Measurements from ENCODE around the gene HSFX4.
"Not testable (repeated sequence)": the region's sequence is repeated elsewhere in the genome, so short reads cannot be mapped to it uniquely, and the experiment has no call there.

HSFX4 gene

GRCh38 chrX:149946932-149947331 lies 17.6 kb downstream of the HSFX4 start:
- H3K4me2 ChIP-seq (ENCODE audit: low read length); H2BK5ac ChIP-seq (ENCODE audit: low read depth, low read length, poor library complexity); DNase-seq; H4K91ac ChIP-seq (ENCODE audit: low read depth, low read length); H3K4me1 ChIP-seq (ENCODE audit: control insufficient read depth in 1 of 2, insufficient read depth in 2 of 2, low read length in 2 of 2); H2AK5ac ChIP-seq (ENCODE audit: low read length); H3K79me1 ChIP-seq (ENCODE audit: low read length); H3K4ac ChIP-seq (ENCODE audit: low read depth, low read length); H3K18ac ChIP-seq (ENCODE audit: low read length); H2AFZ ChIP-seq (ENCODE audit: insufficient read depth, low read length, poor library complexity); H4K12ac ChIP-seq (ENCODE audit: low read depth, low read length); H3K14ac ChIP-seq (ENCODE audit: low read length); H3K36me3 ChIP-seq (ENCODE audit: control insufficient read depth in 1 of 2, insufficient read depth in 2 of 2, low read length in 2 of 2); H3K23ac ChIP-seq (ENCODE audit: low read length); H3K79me2 ChIP-seq (ENCODE audit: control insufficient read depth, insufficient read depth, low read length, poor library complexity); H3K9ac ChIP-seq (ENCODE audit: low read length); H3K9me3 ChIP-seq (ENCODE audit: insufficient read depth, low read depth, low read length); H3K4me3 ChIP-seq (ENCODE audit: low read depth, low read length); H3K27me3 ChIP-seq (ENCODE audit: insufficient read depth, low read length); H4K8ac ChIP-seq (ENCODE audit: low read depth, low read length); H2BK120ac ChIP-seq (ENCODE audit: insufficient read depth, low read length, poor library complexity); H2BK12ac ChIP-seq (ENCODE audit: low read length); H3K27ac ChIP-seq (ENCODE audit: low read depth, low read length): not testable (repeated sequence)
- no CpG with 5 or more reads among the region's 3 CpGs for WGBS (ENCODE audit: extremely low coverage, insufficient coverage, insufficient read length)

GRCh38 chrX:149948016-149948415 lies 18.6 kb downstream of the HSFX4 start:
- H3K79me2 ChIP-seq (ENCODE audit: control insufficient read depth, insufficient read depth, low read length, poor library complexity): no peaks in the 10 kb centered on the region
- H2AK5ac ChIP-seq (ENCODE audit: low read length): no peak overlapping the region
- no peak overlapping the region for H4K8ac ChIP-seq (ENCODE audit: low read depth, low read length)
- no peak overlapping the region for H4K12ac ChIP-seq (ENCODE audit: low read depth, low read length)
- no peak overlapping the region for H2AFZ ChIP-seq (ENCODE audit: insufficient read depth, low read length, poor library complexity)
- H3K23ac ChIP-seq (ENCODE audit: low read length): no peak overlapping the region
- no peak overlapping the region for H3K27ac ChIP-seq (ENCODE audit: low read depth, low read length)
- WGBS (ENCODE audit: extremely low coverage, insufficient coverage, insufficient read length): no CpG with 5 or more reads among the region's 3 CpGs
- no peak overlapping the region for H2BK5ac ChIP-seq (ENCODE audit: low read depth, low read length, poor library complexity)
- H3K36me3 ChIP-seq (ENCODE audit: control insufficient read depth in 1 of 2, insufficient read depth in 2 of 2, low read length in 2 of 2): peaks cover 3 to 7% of the 10 kb centered on the region in 2 experiments
- H3K18ac ChIP-seq (ENCODE audit: low read length): no peak overlapping the region
- H3K4me1 ChIP-seq (ENCODE audit: control insufficient read depth in 1 of 2, insufficient read depth in 2 of 2, low read length in 2 of 2): no peaks in the 10 kb centered on the region
- peak; percentile 32 to 64 for DNase-seq
- H3K4me2 ChIP-seq (ENCODE audit: low read length): no peak overlapping the region
- no peak overlapping the region for H2BK12ac ChIP-seq (ENCODE audit: low read length)
- no peak overlapping the region for H3K14ac ChIP-seq (ENCODE audit: low read length)
- no peaks in the 10 kb centered on the region for H3K79me1 ChIP-seq (ENCODE audit: low read length)
- no peak overlapping the region for H3K4me3 ChIP-seq (ENCODE audit: low read depth, low read length)
- no peaks in the 10 kb centered on the region for H3K27me3 ChIP-seq (ENCODE audit: insufficient read depth, low read length)
- no peak overlapping the region for H3K9ac ChIP-seq (ENCODE audit: low read length)
- H3K4ac ChIP-seq (ENCODE audit: low read depth, low read length): no peak overlapping the region
- H3K9me3 ChIP-seq (ENCODE audit: insufficient read depth, low read depth, low read length): no peaks in the 10 kb centered on the region
- no peak overlapping the region for H2BK120ac ChIP-seq (ENCODE audit: insufficient read depth, low read length, poor library complexity)
- H4K91ac ChIP-seq (ENCODE audit: low read depth, low read length): no peak overlapping the region

GRCh38 chrX:149949743-149950436 lies 20.5 kb downstream of the HSFX4 start:
- Histone ChIP-seq H4K8ac (ENCODE audit: low read depth, low read length) (no peak overlapping the region), H2BK5ac (ENCODE audit: low read depth, low read length, poor library complexity) (no peak overlapping the region), H3K18ac (ENCODE audit: low read length) (no peak overlapping the region), H4K12ac (ENCODE audit: low read depth, low read length) (no peak overlapping the region), H3K27me3 (ENCODE audit: insufficient read depth, low read length) (no peaks in the 10 kb centered on the region), H4K91ac (ENCODE audit: low read depth, low read length) (no peak overlapping the region), H3K4ac (ENCODE audit: low read depth, low read length) (no peak overlapping the region), H3K4me2 (ENCODE audit: low read length) (no peak overlapping the region), H2AK5ac (ENCODE audit: low read length) (no peak overlapping the region), H3K14ac (ENCODE audit: low read length) (no peak overlapping the region), H2BK12ac (ENCODE audit: low read length) (no peak overlapping the region), H3K27ac (ENCODE audit: low read depth, low read length) (no peak overlapping the region), H3K23ac (ENCODE audit: low read length) (no peak overlapping the region), H3K9ac (ENCODE audit: low read length) (no peak overlapping the region), H3K79me1 (ENCODE audit: low read length) (no peaks in the 10 kb centered on the region), H2AFZ (ENCODE audit: insufficient read depth, low read length, poor library complexity) (no peak overlapping the region), H3K36me3 (ENCODE audit: control insufficient read depth in 1 of 2, insufficient read depth in 2 of 2, low read length in 2 of 2) (peaks cover 3 to 7% of the 10 kb centered on the region in 2 experiments), H3K9me3 (ENCODE audit: insufficient read depth, low read depth, low read length) (no peaks in the 10 kb centered on the region), H3K4me1 (ENCODE audit: control insufficient read depth in 1 of 2, insufficient read depth in 2 of 2, low read length in 2 of 2) (no peaks in the 10 kb centered on the region), H3K4me3 (ENCODE audit: low read depth, low read length) (no peak overlapping the region), H2BK120ac (ENCODE audit: insufficient read depth, low read length, poor library complexity) (no peak overlapping the region), H3K79me2 (ENCODE audit: control insufficient read depth, insufficient read depth, low read length, poor library complexity) (no peaks in the 10 kb centered on the region)
- WGBS (ENCODE audit: extremely low coverage, insufficient coverage, insufficient read length): no CpG with 5 or more reads among the region's 6 CpGs
- peak; percentile 1 to 32 for DNase-seq

- Histone ChIP-seq H3K36me3 (ENCODE audit: control insufficient read depth in 1 of 2, insufficient read depth in 2 of 2, low read length in 2 of 2) (peaks cover 3 to 5% of the 10 kb centered on the region in 2 experiments), H3K18ac (ENCODE audit: low read length) (no peak overlapping the region), H3K4me2 (ENCODE audit: low read length) (no peak overlapping the region), H2BK120ac (ENCODE audit: insufficient read depth, low read length, poor library complexity) (no peak overlapping the region), H3K23ac (ENCODE audit: low read length) (no peak overlapping the region), H2AFZ (ENCODE audit: insufficient read depth, low read length, poor library complexity) (no peak overlapping the region), H3K27me3 (ENCODE audit: insufficient read depth, low read length) (no peaks in the 10 kb centered on the region), H4K8ac (ENCODE audit: low read depth, low read length) (no peak overlapping the region), H3K4me3 (ENCODE audit: low read depth, low read length) (no peak overlapping the region), H2BK12ac (ENCODE audit: low read length) (no peak overlapping the region), H3K4me1 (ENCODE audit: control insufficient read depth in 1 of 2, insufficient read depth in 2 of 2, low read length in 2 of 2) (no peaks in the 10 kb centered on the region), H3K9me3 (ENCODE audit: insufficient read depth, low read depth, low read length) (no peaks in the 10 kb centered on the region), H3K14ac (ENCODE audit: low read length) (no peak overlapping the region), H3K79me2 (ENCODE audit: control insufficient read depth, insufficient read depth, low read length, poor library complexity) (no peaks in the 10 kb centered on the region), H3K79me1 (ENCODE audit: low read length) (no peaks in the 10 kb centered on the region), H4K91ac (ENCODE audit: low read depth, low read length) (no peak overlapping the region), H2BK5ac (ENCODE audit: low read depth, low read length, poor library complexity) (no peak overlapping the region), H4K12ac (ENCODE audit: low read depth, low read length) (no peak overlapping the region), H2AK5ac (ENCODE audit: low read length) (no peak overlapping the region), H3K4ac (ENCODE audit: low read depth, low read length) (no peak overlapping the region), H3K27ac (ENCODE audit: low read depth, low read length) (no peak overlapping the region), H3K9ac (ENCODE audit: low read length) (no peak overlapping the region)
- peak; percentile 32 to 64 for DNase-seq
- no CpG with 5 or more reads among the region's 1 CpG for WGBS (ENCODE audit: extremely low coverage, insufficient coverage, insufficient read length)
Measured at GRCh38 chrX:149950681-149951080, 21.3 kb downstream of the HSFX4 start.
